ENCODE results near the gene PGAP1. TPM values are rescaled to one million over a fixed set of nuclear protein-coding genes. Genes with fewer than 3 reads are reported as not detected.
A peak's percentile ranks its signal among the peaks of the same experiment; 100 is the strongest.

The PGAP1 gene
- total and polyA plus RNA-seq, 10 of the 15 experiments (the other 5 are each of a cell fraction or from before 2014, with no cell fraction given) = 0.75 to 4.7 (median 3.0) TPM

DNA sequence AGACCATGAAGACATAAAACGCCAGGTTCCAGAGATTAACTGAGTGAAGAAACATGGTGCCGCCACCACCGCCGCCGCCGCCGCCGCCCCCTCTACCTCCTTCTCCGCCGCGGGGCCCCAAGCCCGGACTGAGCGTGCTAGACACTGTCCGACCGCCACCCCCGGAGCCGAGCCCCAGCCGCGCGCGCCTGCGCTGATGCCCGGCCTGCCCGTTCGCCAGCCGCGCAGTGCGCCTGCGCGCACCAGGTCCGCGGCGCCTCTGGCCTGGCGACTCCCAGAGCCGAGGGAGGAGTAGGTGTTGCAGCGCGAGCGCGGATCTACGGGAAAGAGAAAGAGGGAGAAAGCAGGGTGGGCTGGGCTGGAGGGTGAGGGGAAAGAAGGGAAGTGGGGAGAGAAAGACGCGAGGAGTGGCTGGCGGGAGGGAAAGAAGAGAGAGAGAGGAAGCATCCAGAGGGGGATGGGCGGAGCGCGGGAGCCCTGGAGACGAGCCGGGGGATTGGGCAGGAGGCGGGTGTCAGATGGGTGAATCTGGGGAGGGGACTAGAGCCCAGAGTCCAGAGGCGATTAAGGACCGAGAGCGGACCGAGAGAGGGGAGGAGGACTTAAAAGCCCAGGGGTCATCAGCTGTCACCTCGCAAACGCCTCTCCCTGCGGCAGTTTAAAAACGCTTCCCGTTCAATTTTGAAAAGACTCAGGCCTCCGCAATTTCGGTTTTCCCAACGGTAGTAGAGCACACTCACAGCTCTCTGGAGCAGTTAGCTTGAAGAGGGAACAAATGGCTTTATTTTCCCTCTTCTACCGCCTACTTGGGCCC lies at the start of gene PGAP1 (continued):
- TF ChIP-seq, protein P1, sequence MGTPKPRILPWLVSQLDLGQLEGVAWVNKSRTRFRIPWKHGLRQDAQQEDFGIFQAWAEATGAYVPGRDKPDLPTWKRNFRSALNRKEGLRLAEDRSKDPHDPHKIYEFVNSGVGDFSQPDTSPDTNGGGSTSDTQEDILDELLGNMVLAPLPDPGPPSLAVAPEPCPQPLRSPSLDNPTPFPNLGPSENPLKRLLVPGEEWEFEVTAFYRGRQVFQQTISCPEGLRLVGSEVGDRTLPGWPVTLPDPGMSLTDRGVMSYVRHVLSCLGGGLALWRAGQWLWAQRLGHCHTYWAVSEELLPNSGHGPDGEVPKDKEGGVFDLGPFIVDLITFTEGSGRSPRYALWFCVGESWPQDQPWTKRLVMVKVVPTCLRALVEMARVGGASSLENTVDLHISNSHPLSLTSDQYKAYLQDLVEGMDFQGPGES (IDR thresholded peaks at IDR 0.05) = no peak
- TF ChIP-seq, protein P2, sequence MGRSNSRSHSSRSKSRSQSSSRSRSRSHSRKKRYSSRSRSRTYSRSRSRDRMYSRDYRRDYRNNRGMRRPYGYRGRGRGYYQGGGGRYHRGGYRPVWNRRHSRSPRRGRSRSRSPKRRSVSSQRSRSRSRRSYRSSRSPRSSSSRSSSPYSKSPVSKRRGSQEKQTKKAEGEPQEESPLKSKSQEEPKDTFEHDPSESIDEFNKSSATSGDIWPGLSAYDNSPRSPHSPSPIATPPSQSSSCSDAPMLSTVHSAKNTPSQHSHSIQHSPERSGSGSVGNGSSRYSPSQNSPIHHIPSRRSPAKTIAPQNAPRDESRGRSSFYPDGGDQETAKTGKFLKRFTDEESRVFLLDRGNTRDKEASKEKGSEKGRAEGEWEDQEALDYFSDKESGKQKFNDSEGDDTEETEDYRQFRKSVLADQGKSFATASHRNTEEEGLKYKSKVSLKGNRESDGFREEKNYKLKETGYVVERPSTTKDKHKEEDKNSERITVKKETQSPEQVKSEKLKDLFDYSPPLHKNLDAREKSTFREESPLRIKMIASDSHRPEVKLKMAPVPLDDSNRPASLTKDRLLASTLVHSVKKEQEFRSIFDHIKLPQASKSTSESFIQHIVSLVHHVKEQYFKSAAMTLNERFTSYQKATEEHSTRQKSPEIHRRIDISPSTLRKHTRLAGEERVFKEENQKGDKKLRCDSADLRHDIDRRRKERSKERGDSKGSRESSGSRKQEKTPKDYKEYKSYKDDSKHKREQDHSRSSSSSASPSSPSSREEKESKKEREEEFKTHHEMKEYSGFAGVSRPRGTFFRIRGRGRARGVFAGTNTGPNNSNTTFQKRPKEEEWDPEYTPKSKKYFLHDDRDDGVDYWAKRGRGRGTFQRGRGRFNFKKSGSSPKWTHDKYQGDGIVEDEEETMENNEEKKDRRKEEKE (IDR thresholded peaks at IDR 0.05) = no peak
- TF ChIP-seq YY1 (IDR thresholded peaks at IDR 0.05; ENCODE audit: low read depth, low read length) (peak; percentile 48; the same call in 1 of the 2 replicates), PAX8 (IDR thresholded peaks at IDR 0.05) (no peak), EGR1 (IDR thresholded peaks at IDR 0.05; ENCODE audit: borderline replicate concordance in 1 of 2, low read depth in 2 of 2, low read length in 2 of 2) (peak in 1 of 2 experiments; percentile 86; a peak in 2 of 3 replicates), STAT3 (IDR thresholded peaks at IDR 0.05; ENCODE audit: low read depth, low read length) (no peak), BRCA1 (IDR thresholded peaks at IDR 0.05; ENCODE audit: low read depth, low read length) (no peak), NRF1 (conservative IDR thresholded peaks at IDR 0.05; ENCODE audit: low read depth, low read length) (peak; percentile 80), PML (IDR thresholded peaks at IDR 0.05; ENCODE audit: low read length) (peak; percentile 82; the same call in 1 of the 2 replicates), CHD2 (IDR thresholded peaks at IDR 0.05; ENCODE audit: borderline replicate concordance, low read depth, low read length) (peak; percentile 68; the same call in 1 of the 2 replicates), HDGF (IDR thresholded peaks at IDR 0.05) (peak; percentile 97), MYB (IDR thresholded peaks at IDR 0.05; ENCODE audit: borderline replicate concordance, low read depth, low read length) (no peak), ZNF24 (IDR thresholded peaks at IDR 0.05) (no peak), YBX1 (IDR thresholded peaks at IDR 0.05) (no peak), SIX5 (IDR thresholded peaks at IDR 0.05; ENCODE audit: low read depth, low read length, severe bottlenecking) (no peak), SUPT20H (IDR thresholded peaks at IDR 0.05; ENCODE audit: borderline replicate concordance, control insufficient read depth, low read depth, low read length) (no peak)
- TF ChIP-seq, protein P3, sequence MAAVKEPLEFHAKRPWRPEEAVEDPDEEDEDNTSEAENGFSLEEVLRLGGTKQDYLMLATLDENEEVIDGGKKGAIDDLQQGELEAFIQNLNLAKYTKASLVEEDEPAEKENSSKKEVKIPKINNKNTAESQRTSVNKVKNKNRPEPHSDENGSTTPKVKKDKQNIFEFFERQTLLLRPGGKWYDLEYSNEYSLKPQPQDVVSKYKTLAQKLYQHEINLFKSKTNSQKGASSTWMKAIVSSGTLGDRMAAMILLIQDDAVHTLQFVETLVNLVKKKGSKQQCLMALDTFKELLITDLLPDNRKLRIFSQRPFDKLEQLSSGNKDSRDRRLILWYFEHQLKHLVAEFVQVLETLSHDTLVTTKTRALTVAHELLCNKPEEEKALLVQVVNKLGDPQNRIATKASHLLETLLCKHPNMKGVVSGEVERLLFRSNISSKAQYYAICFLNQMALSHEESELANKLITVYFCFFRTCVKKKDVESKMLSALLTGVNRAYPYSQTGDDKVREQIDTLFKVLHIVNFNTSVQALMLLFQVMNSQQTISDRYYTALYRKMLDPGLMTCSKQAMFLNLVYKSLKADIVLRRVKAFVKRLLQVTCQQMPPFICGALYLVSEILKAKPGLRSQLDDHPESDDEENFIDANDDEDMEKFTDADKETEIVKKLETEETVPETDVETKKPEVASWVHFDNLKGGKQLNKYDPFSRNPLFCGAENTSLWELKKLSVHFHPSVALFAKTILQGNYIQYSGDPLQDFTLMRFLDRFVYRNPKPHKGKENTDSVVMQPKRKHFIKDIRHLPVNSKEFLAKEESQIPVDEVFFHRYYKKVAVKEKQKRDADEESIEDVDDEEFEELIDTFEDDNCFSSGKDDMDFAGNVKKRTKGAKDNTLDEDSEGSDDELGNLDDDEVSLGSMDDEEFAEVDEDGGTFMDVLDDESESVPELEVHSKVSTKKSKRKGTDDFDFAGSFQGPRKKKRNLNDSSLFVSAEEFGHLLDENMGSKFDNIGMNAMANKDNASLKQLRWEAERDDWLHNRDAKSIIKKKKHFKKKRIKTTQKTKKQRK (IDR thresholded peaks at IDR 0.05; ENCODE audit: low read depth, low read length) = no peak
- TF ChIP-seq, protein P4, sequence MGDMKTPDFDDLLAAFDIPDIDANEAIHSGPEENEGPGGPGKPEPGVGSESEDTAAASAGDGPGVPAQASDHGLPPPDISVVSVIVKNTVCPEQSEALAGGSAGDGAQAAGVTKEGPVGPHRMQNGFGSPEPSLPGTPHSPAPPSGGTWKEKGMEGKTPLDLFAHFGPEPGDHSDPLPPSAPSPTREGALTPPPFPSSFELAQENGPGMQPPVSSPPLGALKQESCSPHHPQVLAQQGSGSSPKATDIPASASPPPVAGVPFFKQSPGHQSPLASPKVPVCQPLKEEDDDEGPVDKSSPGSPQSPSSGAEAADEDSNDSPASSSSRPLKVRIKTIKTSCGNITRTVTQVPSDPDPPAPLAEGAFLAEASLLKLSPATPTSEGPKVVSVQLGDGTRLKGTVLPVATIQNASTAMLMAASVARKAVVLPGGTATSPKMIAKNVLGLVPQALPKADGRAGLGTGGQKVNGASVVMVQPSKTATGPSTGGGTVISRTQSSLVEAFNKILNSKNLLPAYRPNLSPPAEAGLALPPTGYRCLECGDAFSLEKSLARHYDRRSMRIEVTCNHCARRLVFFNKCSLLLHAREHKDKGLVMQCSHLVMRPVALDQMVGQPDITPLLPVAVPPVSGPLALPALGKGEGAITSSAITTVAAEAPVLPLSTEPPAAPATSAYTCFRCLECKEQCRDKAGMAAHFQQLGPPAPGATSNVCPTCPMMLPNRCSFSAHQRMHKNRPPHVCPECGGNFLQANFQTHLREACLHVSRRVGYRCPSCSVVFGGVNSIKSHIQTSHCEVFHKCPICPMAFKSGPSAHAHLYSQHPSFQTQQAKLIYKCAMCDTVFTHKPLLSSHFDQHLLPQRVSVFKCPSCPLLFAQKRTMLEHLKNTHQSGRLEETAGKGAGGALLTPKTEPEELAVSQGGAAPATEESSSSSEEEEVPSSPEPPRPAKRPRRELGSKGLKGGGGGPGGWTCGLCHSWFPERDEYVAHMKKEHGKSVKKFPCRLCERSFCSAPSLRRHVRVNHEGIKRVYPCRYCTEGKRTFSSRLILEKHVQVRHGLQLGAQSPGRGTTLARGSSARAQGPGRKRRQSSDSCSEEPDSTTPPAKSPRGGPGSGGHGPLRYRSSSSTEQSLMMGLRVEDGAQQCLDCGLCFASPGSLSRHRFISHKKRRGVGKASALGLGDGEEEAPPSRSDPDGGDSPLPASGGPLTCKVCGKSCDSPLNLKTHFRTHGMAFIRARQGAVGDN (IDR thresholded peaks at IDR 0.05) = 0 out of 2 replicates have a peak, but pooled peaks have one; percentile 61

Measured in GM12878 (cell line).